GM13977 (cell line): Measurements from ENCODE around the gene UQCRHL.

Source experiments
- DNase-seq: peaks from one replicate; pipeline ENCODE4 v3.0.0; 2012; ENCODE audit warnings: low spot score
- in situ Hi-C: fragments of 300-500 bp; cut with MboI; formaldehyde crosslinking; loops from one replicate; pipeline ENCODE4 v1.12.0; 2022; ENCODE audit warnings: low sequenced_read_pairs, low pct_unique_long_range_greater_than_20kb, mixed read lengths, inconsistent platforms; ENCODE audit not compliant: unreplicated experiment
- TF ChIP-seq, protein P1 (sequence below): IDR thresholded peaks from 2 replicates; pipeline ENCODE4 v1.5.1; 2012; ENCODE audit warnings: mild to moderate bottlenecking, control low read depth; ENCODE audit not compliant: insufficient read depth; ENCODE audit errors: extremely low read depth, missing control alignments

Gene UQCRHL

GRCh38 chr1:15807121-15807520 lies 328 bp downstream of the UQCRHL start:
- in situ Hi-C loops: no loop called here
- DNase-seq: no peak
- TF ChIP-seq, protein P1, sequence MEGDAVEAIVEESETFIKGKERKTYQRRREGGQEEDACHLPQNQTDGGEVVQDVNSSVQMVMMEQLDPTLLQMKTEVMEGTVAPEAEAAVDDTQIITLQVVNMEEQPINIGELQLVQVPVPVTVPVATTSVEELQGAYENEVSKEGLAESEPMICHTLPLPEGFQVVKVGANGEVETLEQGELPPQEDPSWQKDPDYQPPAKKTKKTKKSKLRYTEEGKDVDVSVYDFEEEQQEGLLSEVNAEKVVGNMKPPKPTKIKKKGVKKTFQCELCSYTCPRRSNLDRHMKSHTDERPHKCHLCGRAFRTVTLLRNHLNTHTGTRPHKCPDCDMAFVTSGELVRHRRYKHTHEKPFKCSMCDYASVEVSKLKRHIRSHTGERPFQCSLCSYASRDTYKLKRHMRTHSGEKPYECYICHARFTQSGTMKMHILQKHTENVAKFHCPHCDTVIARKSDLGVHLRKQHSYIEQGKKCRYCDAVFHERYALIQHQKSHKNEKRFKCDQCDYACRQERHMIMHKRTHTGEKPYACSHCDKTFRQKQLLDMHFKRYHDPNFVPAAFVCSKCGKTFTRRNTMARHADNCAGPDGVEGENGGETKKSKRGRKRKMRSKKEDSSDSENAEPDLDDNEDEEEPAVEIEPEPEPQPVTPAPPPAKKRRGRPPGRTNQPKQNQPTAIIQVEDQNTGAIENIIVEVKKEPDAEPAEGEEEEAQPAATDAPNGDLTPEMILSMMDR: no peak

DNA sequence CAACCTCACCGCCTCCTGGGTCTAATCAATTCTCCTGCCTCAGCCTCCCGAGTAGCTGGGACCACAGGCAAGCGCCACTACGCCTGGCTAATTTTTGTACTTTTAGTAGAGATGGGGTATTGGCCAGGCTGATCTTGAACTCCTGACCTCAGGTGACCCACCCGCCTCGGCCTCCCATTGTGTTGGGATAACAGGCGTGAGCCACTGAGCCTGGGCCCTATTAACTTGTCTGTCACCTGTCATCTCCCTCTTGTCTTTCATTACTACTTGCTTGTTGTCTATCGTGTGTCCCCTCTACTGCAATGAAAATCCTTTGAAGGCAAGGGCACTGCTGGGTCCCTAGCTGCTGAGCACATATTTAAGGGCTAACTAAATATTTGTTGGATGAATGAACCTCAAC lies 3.4 kb downstream of the UQCRHL start:
- in situ Hi-C loops: no loop called here
- TF ChIP-seq, protein P1: no peak
- no peak for DNase-seq

GRCh38 chr1:15803380-15803779 lies 4.1 kb downstream of the UQCRHL start:
- TF ChIP-seq, protein P1: peak; percentile 50
- in situ Hi-C loops: no loop called here
- DNase-seq: peak; percentile 55

GRCh38 chr1:15802234-15802965 lies 5.0 kb downstream of the UQCRHL start:
- DNase-seq: no peak
- in situ Hi-C loops: no loop called here
- TF ChIP-seq, protein P1: no peak

DNA sequence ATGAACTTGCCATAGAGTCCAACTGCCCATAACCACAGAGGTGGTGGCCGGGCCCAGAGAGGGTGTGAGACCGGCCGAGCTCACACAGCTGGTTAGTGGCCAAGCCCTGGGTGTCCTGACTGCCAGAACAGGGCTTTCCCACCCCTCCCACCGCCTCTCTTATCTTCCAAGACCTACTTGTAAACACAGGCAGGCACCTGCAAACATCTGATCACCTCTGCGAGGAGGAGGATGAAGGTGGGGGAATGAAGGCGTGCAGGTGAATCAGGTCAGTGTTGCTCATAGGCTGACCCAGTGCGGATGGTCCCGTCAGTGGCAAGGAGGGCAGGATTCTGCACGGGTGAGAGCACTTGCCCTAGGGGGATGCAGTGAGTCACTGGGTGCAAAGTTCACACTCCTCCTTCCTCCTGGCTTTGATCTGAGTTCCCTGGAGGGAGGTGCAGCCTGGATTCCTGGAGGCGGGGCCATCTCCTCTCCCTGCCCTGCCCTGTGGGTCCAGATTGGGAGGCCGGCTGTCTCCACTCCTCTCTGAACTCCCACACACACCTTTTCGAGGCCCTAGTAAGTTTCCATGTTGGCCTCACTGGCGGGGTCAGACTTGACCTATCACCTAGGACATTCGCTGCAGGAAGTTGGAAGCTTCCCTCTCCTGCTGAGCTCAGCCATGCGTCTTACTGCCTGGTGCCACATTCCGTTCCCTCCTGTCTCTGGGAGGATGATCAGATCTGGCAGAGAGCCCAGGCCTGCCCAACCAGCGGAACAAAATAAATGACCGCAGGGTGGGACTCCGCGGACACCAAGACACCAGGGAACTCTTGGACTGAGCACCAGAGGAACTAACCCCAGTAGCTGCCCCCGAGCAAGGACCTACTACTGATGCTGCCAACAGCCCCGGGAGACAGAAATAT lies 7.3 kb downstream of the UQCRHL start:
- in situ Hi-C loops: loop anchor here (25.0 kb wide), 1 partner anchor 387 kb away; no protein-coding TSS in a partner anchor
- DNase-seq: no peak
- TF ChIP-seq, protein P1: no peak

GRCh38 chr1:15799004-15799867 lies 8.2 kb downstream of the UQCRHL start:
- in situ Hi-C loops: loop anchor here (25.0 kb wide), 1 partner anchor 388 kb away; no protein-coding TSS in a partner anchor
- peak; percentile 36 for DNase-seq
- TF ChIP-seq, protein P1: no peak
